Heart left ventricle (tissue), 13 donors: ENCODE data around the gene ERI3.

Source experiments
- POLR2A ChIP-seq, 2 donors: fragments of 450-650 bp; IDR thresholded peaks; one replicate each; pipeline ENCODE4 v1.6.1; 2017; ENCODE audit warnings: antibody characterized with exemption in 2 of 2, mild to moderate bottlenecking in 2 of 2, moderate library complexity in 2 of 2
- TF ChIP-seq, protein P1 (sequence below), 12 donors: fragments of 200-600 bp; sonication (generic) in 4 of 12; IDR thresholded peaks; one replicate each; pipeline versions ENCODE4 v1.5.0 to v1.8.0; 2018 to 2022; ENCODE audit warnings: antibody characterized with exemption in 12 of 12, mild to moderate bottlenecking in 5 of 12
- donor health status: ischemic (EF 13 %, LVEDD 7.1; RV severe dilation, severe dysfunction).
- donor health status: DM: no; HTN: yes; CAD: no.
- donor health status: DM: no; HTN: no; CAD: no.
- donor health status: ischemic (EF 25% LVEDD 6.9; RV normal size, moderate dysfunction).
- donor health status: ischemic (EF 25% LVEDD 5.7; RV mildly dilated, moderate dysfunction).
- donor health status: ischemic (EF 35%, LVEDD 5.7; RV mildly dilated, moderate dysfunction).
- donor health status: nonischemic (EF 11% LVEDD 7.7; RV severe dilation, severe dysfunction).
- donor health status: DM: yes; HTN: yes; CAD: no.
- donor health status: PGD.
- donor health status: ischemic (EF 29% LVEDD 5.4; RV normal size, mild dysfunction).
- donor health status: nonischemic (EF 23%, LVEDD 6.1; RV moderate dilation, normal function).

DNA sequence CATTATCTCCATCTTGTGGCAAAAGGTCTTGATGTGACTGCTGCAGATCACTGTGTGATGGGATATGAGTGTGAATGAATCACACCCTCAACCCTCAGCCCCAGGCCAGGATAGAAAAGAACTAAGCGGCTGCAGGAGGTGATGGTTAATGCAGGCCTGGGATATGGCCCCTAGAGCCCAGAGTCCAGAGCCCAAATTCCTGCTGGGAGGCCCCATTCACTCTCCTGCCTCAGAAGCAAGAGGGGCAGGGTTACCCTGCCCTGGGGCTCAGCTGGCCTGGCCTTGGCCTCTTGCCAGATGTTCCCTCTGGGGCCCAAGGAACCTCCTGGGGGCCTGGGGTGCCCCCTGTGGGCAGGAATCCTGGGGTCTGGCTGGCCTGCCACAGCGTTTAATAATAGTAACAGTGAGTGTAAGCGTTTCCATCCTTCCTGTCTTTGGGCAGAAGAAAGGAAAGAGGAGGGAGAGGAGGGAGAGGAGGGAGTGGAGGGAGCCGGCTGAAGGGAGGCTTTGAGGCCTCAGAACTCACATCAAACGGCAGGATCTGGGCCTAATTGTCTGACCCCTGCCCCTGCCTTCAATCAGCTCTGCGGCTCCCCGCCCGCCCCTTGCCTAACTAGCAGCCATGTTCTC, 115.6 kb downstream of the ERI3 start:
- TF ChIP-seq, protein P1, sequence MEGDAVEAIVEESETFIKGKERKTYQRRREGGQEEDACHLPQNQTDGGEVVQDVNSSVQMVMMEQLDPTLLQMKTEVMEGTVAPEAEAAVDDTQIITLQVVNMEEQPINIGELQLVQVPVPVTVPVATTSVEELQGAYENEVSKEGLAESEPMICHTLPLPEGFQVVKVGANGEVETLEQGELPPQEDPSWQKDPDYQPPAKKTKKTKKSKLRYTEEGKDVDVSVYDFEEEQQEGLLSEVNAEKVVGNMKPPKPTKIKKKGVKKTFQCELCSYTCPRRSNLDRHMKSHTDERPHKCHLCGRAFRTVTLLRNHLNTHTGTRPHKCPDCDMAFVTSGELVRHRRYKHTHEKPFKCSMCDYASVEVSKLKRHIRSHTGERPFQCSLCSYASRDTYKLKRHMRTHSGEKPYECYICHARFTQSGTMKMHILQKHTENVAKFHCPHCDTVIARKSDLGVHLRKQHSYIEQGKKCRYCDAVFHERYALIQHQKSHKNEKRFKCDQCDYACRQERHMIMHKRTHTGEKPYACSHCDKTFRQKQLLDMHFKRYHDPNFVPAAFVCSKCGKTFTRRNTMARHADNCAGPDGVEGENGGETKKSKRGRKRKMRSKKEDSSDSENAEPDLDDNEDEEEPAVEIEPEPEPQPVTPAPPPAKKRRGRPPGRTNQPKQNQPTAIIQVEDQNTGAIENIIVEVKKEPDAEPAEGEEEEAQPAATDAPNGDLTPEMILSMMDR (IDR thresholded peaks at IDR 0.05): peak in 9 of 12 donors; percentile 17 to 48 (median 36)
- TF ChIP-seq POLR2A (IDR thresholded peaks at IDR 0.05): peak in 1 of 2 donors; percentile 3
